Middle frontal gyrus (tissue), 1 donor: ENCODE measurements around the gene PARD3.

Experiments used
- DNase-seq: peaks from one replicate; pipeline ENCODE4 v3.0.0-alpha.2; 2015; ENCODE audit warnings: low spot score; ENCODE audit errors: extremely low spot score

PARD3 gene

DNA sequence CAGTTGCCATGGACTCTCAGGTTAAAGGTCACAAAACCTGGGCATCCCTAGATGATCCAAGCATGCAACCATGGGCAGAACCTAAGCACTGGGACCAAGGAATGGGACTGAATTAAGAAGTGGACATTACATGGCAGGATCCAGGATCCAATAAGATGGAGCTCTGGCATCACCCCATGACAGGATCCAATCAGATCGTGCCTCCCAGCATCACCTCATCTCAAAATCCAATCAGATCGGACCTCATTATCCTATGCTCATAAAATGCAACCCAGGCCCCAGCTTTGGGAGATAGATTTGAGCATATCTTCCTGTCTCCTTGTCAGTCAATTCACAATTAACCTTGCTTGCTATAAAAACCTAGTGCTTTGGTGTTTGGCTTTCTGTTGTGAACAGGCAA is 616.1 kb downstream of the PARD3 start:
- no peak for DNase-seq

DNA sequence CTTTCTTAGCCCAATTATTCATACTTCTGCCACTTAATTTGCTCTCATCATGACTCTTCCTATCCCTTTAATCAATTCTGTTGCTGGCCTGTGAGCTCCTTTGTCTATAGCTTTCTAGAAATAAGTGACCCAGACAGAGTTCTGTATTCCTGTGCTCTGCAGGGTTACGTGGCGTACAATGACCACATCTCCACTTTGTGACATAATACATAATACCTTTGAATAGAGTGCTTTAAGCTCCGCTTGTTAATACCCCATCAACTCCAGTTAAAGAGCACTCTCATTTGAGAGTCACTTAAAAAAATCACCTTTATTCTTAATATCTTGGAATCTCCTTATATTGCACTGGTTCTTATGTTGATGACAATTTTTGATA is 619.0 kb downstream of the PARD3 start:
- DNase-seq: no peak

DNA sequence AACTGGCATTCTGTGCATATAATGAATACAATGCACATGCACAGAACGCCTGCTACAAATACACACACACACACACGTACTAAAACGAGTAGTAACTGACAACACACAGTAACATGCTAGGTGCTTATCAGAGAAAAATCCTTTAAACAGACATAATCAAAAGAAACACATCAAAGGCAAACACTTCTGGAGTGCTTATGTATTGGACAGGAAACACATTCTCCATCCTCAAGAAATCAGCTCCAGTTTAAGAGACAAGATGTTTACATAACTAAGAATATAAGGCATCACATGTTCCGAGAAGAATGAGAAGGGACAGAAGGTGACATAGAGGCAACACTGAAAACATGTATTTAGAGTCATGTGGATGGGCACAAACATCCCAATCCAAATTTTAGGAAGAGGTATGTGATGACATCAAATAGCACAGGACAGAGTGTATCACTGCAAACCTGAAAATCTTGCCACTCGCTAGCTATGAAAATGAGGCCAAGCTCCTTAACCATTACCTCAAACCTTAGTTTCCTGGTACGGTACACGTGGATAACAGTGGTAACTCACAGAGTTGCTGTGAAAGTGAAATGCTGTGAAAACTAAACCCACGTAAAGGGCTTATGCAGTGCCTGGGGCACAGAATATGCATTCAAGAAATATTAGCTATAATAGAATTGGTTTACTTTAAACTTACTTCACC is 619.6 kb downstream of the PARD3 start:
- no peak for DNase-seq

DNA sequence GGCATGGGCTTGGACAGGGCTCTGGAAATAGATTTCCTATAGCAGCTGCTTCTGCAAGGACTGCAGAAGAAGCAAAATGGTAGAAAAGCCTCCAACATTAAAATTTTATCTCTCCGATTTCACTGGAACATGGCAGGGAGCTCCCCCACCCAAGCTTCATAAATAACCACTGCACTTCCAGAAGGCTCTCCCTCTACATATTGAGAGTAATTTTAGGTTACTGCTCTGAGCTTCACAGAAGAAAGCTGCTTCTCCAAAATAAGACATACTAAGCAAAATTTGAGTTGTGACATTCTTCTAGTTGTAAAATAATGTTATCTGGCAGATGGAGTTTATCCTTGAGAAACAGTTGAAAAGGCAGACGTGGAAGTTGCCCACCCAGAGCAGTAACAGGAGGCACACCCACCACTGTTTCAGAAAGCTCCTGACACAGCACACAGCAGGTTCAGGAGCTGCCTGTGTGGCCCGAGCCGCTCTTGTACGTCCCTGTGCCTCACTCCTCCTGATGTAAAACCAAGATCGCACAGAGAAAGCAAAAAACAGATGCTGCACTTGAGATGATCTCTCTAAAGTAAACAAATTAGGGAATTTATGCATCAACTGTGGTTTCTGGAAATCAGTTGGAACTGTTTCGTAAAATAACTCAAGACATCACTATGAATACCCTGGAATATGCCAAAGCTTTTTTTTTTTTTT is 621.0 kb downstream of the PARD3 start:
- no peak for DNase-seq

DNA sequence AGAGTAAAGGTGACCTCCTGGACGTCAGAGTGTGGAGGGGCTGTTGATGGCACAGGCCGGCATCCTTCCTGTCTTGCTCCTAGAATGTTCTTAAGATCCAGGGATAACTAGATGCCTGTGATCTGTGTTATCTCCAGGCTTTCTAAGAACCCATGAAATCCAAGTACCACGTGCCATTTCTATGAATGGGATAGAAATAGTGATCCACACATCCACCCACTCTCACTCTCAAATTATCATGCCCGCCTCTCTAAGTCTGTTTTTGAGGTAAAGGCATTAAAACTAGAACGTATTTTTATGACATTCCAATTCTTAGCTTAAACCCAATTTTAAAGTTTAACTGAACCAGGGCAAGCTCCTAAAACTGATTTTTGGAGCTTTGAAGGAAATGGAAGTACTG is 622.5 kb downstream of the PARD3 start:
- DNase-seq: peak; percentile 6

DNA sequence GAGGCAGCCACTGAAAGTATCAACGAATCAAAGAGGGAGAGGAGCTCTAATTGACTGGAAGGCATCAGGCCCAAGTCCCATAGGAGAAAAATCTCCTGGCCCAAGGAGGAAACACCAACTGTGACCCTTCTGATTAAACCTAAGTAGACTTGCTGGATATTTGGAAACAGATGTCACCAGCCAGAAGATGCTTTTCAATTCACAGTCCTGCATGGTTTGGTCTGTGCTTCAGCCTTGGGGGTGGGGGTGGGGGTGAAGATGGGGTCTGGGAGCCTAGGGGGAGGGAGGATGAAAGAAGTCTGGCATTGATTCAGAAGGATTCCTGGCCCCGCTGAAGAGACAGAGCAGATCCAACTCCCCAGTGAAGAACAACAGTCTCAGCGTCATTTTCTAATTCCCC is 623.7 kb downstream of the PARD3 start:
- DNase-seq: no peak

DNA sequence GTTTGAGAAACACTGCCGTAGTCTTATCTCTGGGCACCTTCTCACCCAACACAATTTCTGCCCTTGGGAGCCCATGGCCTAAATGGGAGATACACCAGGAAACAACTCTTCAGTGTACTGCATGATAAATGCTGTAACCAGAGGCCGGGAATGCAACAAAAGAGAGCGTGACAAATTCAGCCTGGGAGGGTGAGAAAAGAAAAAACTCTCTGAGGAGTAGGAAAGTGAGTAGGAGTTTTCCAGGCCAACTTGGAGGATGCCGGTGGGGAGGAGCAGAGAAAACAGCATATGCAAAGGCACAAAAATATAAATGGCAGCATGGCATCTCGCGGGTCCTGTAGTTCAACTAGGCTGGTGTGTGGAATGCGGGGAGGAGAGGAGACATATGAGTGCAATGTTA is 624.5 kb downstream of the PARD3 start:
- no peak for DNase-seq

DNA sequence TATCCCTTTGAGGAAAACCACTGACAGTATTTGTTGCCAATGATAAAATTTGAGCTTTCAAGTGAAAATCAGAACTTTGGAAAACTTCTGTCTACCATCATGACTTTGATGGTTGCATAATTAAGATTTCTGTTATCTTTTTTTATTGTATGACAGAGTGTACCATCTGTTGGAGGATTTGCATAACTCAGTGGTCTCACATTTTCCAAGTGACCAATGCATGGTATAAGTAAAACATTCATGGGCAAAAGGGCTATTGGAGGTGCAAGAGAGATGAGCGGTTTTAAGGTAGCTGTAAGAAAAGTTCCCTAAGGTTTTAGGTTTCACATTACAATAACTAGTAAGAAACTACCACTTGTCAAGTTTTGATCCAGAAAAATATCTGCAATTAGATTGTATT is 625.3 kb downstream of the PARD3 start:
- DNase-seq: no peak

DNA sequence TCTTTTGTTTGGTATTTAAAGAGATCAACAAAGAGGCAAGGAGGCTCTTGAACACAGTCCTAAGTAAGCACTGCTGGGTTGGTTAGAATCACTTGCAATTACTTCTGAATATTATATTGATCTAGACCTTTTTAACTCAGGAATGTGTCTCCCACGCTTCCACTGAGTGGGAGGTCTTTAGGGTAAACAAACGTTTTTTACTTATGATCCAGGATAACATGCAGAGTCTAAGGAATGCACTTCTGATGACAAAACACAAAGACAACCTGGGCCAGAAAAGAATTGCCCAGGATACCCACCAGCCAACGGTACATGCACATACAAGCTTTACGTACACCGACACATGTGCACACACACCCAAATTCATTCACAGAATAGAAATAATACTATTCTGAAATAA is 626.9 kb downstream of the PARD3 start:
- DNase-seq: no peak

DNA sequence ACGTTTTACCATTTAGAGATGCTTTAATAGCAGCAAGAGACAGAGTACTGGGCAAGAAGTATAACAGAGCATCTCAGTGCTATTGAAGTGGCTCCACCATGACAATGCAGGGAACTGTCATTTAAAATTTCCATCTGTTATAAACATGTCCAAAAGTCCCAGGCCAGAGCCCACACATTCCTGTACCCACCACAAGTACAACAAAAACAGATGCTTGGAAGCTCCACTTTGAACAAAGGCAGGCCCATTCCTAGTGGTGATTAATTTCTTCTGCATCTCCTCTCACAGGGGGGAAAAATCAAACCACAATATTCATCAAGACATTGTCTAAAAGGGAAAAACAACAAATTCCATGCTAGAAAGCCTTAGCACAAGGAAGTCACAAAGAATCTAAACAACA is 627.9 kb downstream of the PARD3 start:
- DNase-seq: no peak

DNA sequence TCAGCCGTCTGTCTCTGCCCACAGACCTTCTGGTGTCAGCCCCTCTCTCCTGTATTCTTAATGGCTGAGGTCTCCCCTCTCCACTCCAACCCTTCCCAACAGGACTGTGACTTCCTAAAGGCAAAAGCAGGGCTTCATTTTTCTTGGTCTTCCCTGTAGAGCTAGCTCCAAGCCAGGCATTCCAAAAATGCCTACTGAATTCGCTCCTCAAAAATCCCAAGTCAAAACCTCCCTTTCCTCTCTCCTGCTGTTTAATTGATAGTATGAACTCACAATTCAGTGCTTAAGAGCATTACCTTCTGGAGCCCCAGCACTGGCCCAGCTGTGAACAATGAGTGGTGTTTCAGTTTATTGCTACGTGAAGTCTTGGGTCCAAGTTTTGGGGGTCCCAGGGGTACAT is 628.4 kb downstream of the PARD3 start:
- no peak for DNase-seq

DNA sequence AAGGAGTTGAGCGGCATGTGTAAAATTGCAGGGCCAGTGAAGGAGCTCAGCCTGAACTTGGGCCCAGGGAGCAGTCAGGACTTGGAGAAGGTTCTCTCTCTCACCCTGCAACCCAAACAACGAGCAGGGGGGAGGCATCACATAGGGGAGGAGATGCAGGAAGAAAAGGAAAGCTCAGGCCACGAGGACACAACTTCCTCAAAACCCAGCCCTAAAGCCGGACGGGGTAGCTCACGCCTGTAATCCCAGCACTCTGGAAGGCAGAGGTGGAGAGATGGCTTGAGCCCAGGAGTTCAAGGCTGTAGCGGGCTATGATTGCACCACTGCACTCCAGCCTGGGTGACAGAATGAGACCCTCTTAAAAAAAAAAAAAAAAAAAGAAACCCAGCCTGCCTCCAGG is 629.1 kb downstream of the PARD3 start:
- no peak for DNase-seq

DNA sequence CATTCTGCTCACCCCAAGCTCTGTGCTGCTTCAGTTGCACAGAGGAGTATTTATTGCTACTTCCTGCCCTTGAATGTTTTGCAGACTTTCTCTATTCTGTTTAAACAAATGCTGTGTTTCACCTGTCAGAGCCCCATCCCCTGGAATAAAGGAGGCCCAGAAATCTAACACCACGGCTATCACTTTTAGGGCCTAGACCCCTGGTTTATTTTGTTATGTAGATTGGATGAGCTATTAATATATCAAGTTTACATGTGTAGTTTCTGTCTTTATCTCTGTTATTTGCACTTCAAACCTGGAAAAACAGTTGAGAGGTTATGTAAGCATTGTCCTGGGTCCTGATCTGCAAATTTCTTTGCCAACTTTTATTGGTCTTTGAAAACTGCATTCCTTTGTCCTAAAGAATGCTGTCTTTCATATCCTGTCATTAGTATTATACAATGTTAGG is 630.1 kb downstream of the PARD3 start:
- DNase-seq: no peak

DNA sequence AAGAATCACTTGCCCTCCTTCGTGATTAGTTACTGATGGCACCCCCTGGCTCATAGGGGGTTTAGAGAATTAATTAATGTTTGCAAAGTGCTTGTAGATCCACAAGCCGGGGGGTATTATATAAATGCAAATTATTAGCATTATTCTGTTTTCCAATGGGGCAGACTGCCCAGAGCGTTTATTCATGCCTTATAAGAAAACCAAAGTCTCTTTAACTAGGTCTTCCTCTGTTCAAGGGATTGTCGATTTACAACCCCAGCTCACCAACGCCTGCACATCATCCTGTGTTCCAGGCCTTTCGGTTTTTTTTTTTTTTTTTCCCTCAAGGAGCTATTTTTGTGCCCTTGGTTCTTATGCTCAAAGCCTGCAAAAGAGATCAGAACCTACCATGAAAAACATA is 630.7 kb downstream of the PARD3 start:
- no peak for DNase-seq

DNA sequence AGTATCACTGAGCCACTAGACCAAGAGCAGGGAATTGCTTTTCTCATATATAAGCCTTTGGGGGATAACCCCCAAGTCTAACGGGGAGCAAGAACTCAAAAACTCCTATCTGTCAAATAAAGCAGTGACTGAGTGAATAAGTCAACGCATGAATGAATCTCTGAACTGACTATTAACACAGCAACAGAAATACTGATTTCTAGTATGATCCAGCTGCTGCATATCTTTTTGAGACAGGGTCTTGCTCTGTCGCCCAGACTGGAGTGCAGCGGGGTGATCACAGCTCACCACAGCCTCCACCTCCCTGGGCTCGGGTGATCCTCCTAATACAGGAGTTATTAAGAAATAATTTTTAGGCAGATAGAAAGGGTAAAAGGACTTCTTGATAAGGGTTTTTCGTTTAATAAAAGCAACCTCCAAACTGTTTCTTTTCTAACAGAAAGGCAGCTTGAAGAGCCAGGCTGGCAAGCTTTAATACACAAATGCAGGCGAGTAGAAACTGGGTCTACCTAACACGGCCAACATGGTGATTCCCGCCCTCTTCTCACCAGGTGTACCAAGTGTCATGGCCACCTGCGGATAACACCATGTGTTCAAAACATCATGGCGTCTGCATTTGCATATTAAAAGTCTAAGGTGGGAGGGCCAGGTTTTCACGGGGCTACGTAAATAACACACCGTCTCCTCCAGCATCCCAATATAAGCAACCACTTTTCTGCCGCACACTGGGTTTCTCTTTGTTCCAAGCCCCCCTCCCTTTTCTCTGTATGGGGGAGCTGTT is 631.9 kb downstream of the PARD3 start:
- no peak for DNase-seq

DNA sequence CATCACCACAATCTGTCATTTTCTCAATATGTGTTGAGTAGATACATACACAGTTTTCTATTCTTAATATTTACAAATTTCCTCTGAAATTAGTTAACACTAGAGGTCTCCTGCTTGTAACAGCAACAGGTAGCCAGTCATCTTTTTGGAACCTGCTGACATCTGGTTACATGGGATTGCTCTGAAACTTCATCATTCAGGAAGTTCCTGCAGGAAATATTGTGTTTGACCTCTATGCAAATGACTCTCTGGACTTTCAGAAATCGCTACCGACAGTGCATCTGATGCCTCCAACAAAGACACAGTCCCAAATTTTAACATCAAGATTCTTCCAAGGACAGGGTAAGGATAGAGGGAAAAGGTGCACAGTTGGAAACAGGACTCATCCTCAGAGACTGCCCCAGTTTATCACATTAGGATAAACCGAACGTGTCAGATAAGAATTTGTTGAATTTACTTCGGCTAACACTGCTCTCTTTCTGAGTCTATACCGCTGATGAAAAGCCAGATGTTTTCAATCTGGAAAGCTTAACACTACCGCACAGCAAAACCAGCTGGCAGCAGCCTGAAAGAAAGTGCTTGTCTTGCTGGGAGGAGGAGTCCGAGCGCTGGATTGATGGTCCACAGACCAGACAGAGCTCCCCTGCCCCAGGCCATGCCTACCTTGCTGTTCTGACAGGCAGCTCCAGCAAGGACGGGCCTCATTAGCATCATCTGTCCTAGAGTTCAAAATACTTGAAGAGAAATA is 633.4 kb downstream of the PARD3 start:
- DNase-seq: no peak

DNA sequence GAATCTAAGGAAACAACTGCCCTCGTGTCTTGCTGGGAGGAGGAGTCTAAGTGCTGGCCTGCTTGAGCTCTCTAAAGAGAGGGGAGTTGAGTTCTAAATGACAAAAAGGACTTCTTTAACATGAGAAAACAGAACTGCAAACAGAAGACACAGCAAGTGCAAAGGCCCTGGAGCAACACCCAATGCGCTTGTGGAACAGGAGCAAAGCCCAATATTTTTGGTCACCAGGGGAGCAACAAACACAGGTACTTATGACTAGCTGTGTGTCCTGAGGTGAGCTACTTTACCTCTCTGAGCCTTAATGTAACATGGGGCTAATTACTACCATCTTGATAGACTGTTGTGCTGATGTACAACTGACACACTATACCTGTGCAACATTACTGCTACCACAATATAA is 634.3 kb downstream of the PARD3 start:
- no peak for DNase-seq

DNA sequence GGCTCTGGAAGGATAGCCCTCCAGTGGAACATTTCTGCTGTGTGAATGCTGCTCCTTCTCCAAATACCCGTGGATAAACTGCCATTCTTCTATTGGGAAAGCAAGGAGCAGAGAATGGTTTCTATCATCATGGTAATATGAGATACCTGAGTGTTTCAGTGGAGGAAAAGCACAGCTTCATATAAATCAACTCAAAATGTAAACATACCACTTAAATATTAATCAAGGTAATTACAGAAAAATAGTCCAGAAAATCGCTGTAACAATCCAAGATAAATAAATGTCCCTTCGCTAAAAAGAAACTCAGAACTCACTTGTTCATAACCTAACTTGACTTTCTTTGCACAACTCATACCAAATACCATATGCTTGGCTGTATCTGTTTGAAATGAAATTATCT is 635.8 kb downstream of the PARD3 start:
- no peak for DNase-seq

DNA sequence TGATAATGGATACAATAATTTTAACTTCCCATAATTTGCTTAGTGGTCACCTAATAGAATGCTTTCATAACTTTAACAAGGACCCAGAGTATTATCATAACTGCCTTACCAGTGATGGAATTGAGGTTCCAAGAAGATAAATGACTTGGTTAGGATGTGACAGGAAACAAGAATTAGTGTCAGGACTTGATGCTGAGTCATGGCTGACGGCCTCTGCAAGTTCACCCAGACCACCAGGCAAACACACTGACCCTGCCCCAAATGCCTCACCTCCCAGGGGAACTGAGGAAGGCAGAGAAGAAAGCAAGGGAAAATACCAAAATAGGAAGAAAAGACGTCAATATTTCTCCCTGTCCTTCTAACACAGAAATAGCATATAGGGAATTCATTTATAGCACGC is 636.3 kb downstream of the PARD3 start:
- no peak for DNase-seq

DNA sequence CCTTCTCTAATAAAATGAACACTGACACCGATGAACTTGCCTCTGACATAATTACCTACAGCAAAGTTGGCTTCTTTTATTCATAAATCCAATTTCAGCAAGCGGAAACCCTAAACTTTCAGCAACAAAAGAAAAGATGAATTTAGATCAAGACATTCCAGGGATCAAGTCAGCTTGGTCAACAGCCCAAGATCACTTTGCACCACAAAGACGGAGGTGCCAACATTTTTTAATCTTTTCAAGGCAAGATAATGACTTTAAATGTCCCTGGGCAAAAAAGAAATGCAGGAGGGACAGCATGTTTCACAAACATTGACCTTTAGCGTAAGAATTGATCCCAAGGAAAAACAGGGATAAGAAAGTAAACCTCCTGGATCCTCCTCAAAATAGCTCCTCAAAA is 636.9 kb downstream of the PARD3 start:
- no peak for DNase-seq

DNA sequence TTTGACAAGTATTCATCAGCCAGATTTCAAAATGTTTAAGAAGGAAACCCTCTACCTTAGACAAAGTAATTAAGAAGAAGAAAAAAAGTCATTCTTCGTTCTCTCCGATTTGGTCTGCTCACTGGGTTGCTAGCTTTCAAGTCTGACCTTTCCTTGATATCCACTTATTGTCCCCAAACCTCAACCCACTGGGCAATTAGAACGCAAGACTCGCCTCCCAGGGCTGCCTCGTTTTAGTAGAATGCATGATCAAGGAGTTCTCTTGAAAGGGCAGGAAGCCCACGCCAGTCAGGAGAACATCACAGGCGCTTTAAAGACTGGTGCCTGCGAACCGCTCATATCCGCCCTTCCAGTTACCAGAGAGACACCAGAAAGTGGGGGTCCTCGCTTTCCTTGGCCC is 637.7 kb downstream of the PARD3 start:
- DNase-seq: no peak

DNA sequence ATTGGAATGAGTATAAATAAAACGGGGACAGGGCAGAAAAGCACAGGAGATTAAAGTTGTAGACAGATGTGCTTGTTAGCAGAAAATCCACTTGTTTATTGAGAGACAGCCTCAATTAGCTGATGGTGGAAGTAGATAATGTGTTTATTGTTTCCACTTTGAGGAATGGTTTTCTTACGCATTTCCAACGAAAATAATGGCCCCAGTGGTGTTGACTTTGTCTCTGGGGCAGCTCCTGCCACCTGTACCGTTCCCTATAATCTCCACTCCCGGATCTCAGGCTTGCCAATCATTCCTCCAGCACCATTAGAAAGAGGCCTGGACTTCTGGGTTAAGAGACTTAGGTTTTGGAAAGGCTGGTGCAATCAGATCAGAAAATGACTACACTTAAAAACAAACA is 638.7 kb downstream of the PARD3 start:
- DNase-seq: no peak
